VCaP (cell line): ENCODE data around the gene MYBBP1A.

Source experiments
- H3K27ac ChIP-seq: fragments of 450-650 bp; 2 replicates; pipeline ENCODE4 v1.5.1; 2017
- CTCF ChIP-seq: fragments of 450-650 bp; conservative IDR thresholded peaks from 2 replicates; pipeline ENCODE4 v1.5.1; 2017; ENCODE audit warnings: mild to moderate bottlenecking, moderate library complexity

Gene MYBBP1A

DNA sequence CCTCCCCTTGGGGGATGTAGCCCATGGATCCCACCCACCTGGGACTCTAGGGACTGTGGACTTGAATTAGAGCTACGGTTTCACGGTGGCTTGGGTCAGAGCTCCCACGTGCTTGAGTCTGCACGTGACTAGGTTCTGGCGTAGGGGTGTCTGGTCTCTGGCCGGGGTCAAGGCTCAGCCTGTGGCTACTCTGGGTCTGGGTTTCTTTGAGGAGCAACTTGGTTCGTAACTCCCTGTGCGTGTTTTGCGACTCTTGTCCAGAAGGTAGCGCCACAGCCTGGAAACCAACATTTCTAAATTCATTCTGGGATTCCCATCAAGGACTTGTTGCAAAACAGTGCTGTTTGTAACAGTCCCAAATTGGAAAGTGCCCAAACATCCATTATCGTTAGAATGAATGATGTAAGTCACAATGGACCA lies 5.7 kb upstream of the MYBBP1A start:
- no peak overlapping the region for H3K27ac ChIP-seq
- TF ChIP-seq CTCF, result no peak

- no peak for TF ChIP-seq CTCF
- H3K27ac ChIP-seq, result no peak within 1 kb of the TSS
Measured at GRCh38 chr17:4560421-4560820, 5.2 kb upstream of the MYBBP1A start, which contains the start of gene GGT6. GGT6 (minus strand) TSS chr17:4560577; CDS start chr17:4560521, 56 bp downstream.

DNA sequence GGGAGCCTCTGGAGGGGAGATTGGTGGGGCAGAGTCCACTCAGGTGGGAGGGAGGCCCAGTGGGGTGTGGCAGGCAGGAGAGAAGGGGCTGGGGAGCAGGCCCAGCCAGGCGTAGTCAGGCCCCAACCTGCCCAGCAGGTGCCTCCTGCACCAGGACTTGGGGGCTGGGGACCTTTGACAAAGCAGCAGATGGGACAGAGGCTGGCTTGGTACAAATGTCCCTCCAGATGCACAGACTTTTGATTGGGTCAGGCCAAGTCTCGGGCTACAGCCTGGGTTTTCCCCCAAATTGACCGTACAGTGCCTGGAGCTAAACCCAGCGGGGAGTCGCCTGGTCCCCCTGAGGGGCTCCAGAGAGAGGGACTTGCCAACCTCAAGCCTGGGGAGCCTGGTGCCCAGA lies 4.8 kb upstream of the MYBBP1A start:
- TF ChIP-seq CTCF, result no peak
- H3K27ac ChIP-seq, result no peak overlapping the region

- no peak for TF ChIP-seq CTCF
- H3K27ac ChIP-seq, result no peak overlapping the region
Measured at GRCh38 chr17:4559139-4559791, 4.1 kb upstream of the MYBBP1A start.

- no peak overlapping the region for H3K27ac ChIP-seq
- no peak for TF ChIP-seq CTCF
Measured at GRCh38 chr17:4558347-4558971, 3.3 kb upstream of the MYBBP1A start.

GRCh38 chr17:4557626-4558346 lies 2.6 kb upstream of the MYBBP1A start:
- no peak overlapping the region for H3K27ac ChIP-seq
- no peak for TF ChIP-seq CTCF

DNA sequence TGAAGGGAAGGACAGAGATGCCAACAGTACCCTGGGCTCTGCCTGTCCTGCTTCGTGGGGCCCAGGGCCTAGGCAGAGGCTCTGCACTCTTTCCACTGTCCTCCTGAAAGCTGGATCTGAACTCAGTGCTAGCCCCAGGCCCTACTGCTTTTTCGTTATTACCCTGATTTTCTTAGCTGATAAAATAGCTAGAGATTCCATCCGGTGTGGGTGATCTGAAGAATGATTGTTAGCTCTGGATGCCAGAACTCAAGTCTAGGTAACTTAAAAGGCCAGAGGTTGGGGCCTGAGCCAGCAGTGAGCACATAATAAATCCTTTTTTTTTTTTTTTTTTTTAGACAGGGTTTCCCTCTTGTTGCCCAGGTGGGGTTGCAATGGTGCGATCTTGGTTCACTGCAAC lies 1.8 kb upstream of the MYBBP1A start:
- no peak for TF ChIP-seq CTCF
- no peak overlapping the region for H3K27ac ChIP-seq
